Fibroblast of skin of back (primary cell): ENCODE data around the gene TRMT13.
A peak's percentile ranks its signal among the peaks of the same experiment; 100 is the strongest.
"Not testable (repeated sequence)": the region's sequence is repeated elsewhere in the genome, so short reads cannot be mapped to it uniquely, and the experiment has no call there.

ENCODE experiments used
- DNase-seq: peaks from one replicate; pipeline ENCODE4 v3.0.0-alpha.2; 2013

The TRMT13 gene

GRCh38 chr1:100164702-100165101, 31.7 kb downstream of the TRMT13 start:
- no peak for DNase-seq

DNA sequence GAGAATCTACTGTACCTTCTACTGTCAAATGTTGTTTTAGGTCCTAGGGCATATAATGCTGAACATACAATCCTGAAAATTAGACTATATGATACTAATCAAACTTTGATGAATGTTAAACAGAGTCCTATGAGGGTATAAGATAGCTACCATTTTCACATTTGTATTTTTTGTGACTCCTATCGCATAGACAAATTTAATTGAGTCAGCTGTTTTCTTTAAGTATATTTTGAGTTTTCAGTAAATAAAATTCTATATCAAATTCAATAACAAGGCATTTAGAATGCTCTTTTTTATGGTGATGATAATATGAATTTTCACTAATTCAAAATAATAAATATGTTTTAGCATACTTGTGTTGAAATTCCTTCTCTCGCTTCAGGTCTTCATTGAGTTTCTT, 35.1 kb downstream of the TRMT13 start:
- no peak for DNase-seq

DNA sequence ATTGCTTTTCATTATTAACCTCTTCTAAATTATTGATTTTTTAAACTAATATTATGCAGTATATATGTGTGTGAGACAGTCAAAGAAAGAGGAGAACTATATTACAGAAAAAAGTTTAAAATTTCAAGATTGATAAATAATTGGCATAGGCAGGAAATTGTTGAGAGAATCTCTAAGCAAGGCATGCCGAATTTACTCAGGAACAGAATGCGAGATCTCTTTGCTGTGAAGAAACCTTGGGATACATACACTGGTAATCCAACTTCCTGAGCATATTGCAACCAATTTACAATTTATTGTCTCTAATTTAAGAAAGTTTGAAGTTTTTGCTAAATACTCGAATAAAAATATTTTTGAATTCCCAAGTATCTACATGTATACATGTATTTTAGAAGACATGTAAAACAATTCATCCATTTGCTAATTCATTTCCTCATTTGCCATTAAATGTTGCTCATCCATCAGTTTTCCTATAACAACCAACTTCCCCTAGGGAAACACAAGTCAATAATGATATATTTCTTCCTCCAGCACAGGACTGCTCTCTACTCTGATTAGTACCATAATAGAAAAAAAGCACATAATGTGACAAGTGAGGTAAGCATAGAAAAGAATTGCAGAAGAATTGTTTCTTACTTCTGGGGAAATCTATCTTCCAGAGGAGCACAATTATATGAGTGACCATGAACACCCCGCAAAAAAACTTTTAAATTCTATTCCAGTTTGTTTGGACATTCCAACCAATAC, 44.5 kb downstream of the TRMT13 start:
- DNase-seq, result no peak

DNA sequence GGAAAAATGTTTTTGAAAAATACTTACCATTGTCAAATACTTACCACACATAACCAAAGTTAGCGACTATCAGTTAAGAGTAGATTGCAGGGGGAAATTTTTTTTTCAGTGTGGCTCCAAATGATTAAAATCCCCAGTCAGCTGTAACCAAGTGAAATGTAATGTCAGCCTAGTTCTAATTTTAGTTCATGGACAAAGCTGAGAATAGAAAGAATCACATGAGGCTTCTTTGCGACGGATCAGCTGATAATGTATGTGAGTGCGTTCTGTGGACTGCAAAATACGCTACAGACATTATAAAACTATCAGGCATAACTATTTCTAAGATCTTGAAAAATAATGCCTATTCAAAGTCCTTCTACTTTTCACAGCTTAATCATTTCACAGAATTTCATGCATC, 45.1 kb downstream of the TRMT13 start, which contains the start of gene LRRC39:
Gene LRRC39 (minus strand): TSS at position 166 of the 400 bp plus-strand sequence. CDS start 9,740 bp downstream, outside the sequence.
- no peak for DNase-seq

DNA sequence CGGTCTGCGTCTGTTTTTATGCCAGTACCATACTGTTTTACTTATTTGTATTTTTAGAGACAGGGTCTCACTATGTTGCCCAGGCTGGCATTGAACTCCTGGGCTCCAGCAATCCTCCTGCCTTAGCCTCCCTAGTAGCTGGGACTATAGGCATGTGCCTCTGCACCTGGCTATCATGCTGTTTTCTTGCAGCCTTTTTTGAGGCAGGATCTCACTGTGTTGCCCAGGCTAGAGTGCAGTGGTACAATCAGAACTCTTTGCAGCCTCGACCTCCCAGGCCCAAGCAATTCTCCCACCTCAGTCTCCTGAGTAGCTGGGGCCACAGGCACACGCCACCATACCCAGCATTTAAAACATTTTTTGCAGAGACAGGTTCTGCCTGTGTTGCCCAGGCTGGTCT, 50.4 kb downstream of the TRMT13 start:
- no peak for DNase-seq

DNA sequence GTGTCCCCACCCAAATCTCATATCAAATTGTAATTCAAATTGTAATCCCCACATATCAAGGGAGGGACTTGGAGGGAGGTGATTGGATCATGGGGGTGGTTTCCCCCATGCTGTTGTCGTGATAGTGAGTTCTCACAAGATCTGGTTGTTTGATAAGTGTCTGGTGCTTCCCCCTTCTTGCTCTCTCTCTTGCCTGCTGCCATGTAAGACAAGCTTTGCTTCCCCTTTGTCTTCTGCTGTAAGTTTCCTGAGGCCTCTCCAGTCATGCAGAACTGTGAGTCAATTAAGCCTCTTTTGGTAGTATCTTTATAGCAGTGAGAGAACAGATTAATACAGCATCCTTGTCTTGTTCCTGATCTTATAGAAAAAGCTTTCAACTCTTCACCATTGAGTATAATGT, 51.6 kb downstream of the TRMT13 start:
- no peak for DNase-seq

- no peak for DNase-seq
Observed at GRCh38 chr1:100187912-100188311, 54.9 kb downstream of the TRMT13 start.

GRCh38 chr1:100188617-100189016, 55.7 kb downstream of the TRMT13 start:
- DNase-seq, result peak; percentile 10

DNA sequence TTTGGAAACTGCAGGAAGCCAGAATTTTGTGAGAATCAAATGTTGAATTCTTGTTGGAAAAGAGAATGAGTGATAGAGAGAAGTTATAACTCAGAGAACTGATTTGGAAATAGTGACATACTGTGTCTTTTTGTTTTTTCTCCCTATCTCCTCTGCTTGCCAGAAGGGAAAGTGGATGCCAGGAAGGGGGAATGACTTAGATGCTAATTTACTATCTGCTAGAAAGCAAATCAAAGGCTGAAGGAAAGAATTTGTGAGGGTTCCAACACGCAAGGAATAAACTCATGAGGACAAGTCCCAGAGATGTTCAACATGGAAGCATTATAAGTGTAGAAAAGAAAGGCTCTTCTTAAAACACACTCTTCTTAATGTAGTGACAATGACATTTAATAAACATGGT, 65.6 kb downstream of the TRMT13 start:
- DNase-seq, result no peak

- DNase-seq, result not testable (repeated sequence)
Observed at GRCh38 chr1:100200060-100200459, 67.1 kb downstream of the TRMT13 start.
